HG03097 (cell line): ENCODE results near the gene SLC43A2.
"Not testable (repeated sequence)": the region's sequence is repeated elsewhere in the genome, so short reads cannot be mapped to it uniquely, and the experiment has no call there.

ENCODE experiments used
- ATAC-seq: cut with Tn5 transposase; IDR thresholded peaks from one replicate; pipeline ENCODE4 v1.9.1; 2021; ENCODE audit not compliant: unreplicated experiment, low FRiP score

SLC43A2 gene

DNA sequence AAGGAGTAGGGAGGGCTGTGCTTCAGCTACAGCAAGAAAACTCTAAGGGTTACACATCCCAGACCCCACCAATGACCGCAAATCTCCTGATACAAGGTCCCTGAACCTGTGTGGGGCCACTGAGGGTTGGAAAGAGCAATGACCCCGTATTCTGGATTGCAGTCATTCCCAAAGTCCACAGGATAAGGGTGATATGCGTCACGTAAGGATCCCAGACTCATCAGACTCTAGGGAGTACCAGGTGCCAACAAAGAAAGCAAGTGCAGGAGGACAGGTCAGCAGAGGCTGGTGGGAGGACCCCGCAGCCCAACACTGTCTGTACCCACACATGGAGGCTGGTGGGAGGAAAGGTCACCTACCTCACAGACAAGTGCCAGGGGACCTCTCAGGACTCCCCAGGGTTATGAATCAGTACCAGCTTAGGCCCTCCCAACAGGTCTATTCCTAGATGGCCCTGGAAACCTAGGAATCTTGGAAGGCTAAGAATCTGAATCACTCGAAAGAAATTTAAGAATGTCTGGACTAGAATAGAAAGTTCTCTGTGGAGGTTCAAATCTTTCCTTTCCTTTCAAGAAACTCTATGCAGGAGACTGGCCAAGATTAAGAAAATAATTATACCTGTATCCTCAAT, 82.2 kb downstream of the SLC43A2 start:
- no peak for ATAC-seq

DNA sequence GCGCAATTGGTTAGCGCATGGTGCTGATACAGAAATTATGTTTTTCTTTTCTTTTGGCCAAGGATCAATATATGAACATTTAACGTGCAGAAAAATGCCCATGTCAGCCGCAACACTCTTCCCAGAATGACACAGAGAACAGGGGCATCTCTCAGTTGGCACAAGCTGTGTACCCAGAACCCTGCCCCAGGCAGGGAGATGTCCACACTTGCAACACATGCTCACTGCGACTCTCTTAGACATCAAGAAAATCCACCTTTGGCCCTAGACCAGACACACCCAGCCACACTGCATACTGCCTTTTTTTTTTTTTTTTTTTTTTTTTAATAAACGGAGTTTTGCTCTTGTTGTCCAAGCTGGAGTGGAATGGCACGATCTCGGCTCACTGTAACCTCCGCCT, 83.0 kb downstream of the SLC43A2 start:
- ATAC-seq: no peak

DNA sequence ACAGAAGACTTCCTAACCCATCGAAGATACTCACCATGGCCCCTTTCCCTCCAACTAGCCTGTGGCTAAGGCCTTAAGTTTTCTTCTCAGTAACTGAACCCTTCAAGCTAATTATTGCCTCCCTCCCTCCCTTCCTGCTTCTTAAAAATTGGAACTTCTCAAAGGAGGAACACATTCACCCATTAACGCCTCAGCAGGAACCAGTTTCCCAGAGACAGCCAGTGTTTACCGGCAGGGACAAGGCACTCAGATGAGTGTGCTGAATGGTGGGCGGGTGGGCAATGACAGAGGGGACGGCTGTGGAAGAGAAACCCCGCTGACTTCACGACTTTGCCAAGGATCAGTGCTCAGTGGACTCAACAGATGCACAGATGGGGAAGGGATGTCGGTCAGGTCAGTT, 86.3 kb downstream of the SLC43A2 start:
- ATAC-seq: no peak

DNA sequence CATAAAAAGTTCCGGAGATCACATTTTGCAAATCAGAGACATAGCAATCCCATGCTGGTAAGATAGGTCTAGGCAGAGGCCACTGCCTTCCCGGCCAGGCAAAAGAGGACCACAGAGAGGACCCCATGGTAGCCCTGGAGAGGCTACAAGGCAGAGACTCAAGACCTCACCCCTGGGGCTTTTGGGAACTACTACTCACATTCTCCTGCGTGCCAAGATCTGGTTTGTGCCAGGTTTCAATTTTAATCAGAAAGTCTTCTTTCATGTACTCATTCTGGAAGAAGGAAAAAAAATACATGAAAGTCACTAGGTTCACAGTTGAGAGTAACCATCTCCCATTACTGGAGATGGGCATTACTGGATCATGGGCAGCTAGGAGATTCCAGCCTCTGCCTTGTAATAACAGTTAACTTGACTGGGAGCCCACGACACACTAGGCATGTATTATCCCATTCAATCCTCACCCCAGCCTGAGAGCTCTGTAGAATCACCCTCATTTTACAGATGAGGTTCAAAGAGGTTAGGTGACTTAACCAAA, 87.2 kb downstream of the SLC43A2 start:
- no peak for ATAC-seq

DNA sequence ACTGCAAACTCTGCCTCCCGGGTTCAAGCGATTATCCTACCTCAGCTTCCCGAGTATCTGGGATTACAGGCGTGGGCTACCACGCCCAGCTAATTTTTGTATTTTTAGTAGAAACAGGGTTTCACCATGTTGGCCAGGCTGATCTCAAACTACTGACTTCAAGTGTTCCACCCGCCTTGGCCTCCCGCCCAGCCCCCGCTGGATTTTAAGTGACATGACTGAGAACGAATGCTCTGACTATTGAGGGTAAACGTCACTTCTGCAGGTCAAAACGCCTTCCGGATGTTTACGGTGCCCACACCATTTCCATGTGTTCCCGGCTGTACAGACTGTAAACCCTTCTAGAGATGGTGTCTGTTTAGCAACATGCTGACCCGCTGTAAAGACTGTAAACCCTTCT, 88.8 kb downstream of the SLC43A2 start:
- ATAC-seq: no peak

DNA sequence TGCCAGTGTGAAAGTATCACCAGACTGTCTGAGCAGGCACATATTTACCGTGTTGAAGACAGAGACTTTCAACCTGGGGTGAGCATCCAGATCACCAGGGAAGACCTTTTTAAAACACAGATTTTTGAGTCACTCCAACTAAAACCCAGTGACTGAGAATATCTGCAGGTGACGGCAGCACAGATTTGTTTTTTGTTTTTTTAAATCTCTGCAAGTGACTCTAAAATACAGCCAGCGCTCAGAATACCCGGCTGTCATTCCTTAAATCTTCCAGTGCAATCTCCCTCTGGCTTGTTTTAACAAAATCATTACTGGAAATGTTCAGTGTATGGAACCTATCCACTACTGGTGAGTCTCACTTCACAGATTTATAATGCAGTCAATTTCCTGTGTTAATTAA, 92.9 kb downstream of the SLC43A2 start:
- no peak for ATAC-seq

DNA sequence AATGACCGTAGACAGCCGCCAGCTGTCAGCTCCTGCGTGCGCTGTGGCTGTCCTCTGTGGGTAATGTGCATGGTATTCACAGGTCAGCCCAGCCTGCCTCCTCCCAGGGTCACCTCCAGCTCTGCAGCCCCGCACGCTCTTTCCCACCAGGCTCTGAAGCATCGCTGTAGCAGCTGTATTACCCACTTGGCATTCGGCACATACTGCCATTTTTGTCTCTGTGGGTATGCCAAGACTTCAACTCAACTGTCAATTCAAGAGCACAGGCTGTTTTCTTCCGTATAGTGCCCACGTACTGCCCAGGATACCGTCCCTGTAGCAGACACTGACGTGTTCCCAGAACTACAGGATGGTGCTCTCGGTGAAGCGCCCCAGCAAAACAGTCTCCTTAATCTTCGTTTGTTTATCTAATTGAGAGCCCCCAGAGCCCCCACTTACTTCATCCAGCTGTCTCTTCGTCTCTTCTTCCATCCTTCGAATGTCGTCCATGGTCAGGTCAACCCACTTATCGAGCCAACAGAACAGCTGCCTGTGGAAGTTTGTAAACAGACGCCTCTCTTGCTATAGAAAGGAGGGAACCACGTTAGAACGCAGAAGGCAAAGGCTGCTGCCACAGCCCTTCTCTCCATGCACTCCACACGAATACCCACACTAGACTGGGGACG, 94.8 kb downstream of the SLC43A2 start:
- no peak for ATAC-seq

DNA sequence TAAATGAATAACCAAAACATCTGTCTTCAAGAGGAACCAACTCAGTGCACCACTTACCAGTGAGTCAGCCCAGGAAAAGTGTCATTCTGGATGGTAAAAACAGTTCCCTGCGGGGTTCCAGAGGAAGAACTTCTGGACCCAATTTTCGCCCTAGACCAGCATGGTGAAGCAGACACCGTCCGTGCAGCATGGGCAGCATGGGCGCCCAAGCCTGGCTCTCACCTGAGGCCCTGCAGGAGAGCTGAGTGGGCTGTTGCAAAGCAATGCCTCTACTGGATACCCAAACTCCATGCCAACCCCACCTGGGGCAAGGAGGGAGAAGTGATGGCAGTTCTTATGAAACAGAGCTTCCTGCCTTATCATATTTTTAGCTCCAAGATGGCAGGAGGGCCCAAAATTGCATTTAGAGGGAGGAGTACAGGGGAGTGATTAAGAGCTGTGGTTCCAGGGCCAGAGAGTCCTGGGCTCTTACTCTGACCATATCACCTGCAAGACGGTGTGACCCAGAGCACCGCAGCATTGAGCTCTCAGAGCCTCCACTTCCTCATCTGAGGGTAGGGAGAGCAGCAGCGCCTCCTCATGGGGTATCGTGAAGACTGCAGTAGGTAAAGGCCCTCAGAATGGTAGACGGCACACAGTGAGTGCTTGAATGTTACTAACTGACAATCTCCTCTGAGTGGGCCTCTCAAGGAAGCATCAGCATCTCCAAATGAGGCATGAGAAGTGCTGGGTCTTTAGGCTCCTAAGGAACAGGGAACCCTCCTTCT, 95.6 kb downstream of the SLC43A2 start:
- ATAC-seq: no peak

DNA sequence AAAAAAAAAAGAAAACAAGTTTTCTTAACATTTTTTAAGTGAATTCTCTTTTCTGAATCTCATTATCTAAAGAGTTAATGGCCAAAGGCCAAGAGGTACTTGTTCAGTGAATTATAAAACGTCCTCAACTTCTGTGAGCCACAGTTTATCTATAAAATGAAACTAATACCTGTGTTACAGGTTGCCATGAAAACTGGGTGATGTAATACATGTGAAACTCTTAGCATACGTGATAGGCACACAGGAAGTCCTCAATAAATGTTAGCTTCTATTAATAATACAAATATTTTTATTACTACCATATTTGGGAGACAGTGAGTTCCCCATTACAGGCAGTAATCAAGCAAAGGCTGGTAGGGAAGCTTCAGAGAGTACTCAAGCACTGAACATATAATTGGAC, 98.8 kb downstream of the SLC43A2 start:
- ATAC-seq: no peak

DNA sequence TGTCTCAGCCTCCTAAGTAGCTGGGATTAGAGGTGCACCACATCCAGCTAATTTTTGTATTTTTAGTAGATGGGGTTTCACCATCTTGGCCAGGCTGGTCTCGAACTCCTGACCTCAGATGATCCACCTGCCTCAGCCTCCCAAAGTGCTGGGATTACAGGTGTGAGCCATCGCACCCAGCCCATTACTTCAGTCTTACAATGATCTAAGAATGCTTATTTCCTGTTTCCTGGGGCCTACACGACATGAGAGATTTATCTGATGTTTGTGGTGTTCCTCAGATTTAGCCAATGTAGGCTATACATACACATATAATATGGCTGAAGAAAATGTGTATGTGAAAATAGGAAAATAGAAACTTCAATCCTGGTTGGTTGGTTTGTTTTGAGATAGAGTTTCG, 101.8 kb downstream of the SLC43A2 start:
- not testable (repeated sequence) for ATAC-seq

DNA sequence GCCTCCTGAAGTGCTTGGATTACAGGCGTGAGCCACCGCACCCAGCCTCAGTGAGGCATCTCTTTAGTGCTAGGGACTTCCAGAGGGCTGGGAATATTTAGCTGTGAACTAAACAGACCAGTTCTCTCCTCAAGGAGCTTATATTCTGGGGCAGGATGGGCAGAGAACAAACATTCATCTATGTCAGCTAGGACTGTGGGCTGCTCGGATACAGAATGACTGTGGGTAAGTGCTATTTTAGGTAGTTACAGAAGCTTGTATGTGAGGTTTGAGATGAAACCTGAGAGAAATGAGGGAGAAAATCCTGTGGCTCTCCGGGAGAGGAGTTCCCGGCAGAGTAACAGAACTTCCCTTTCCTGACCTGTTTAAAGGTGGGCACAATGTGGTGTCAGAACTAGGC, 106.0 kb downstream of the SLC43A2 start:
- ATAC-seq: no peak

DNA sequence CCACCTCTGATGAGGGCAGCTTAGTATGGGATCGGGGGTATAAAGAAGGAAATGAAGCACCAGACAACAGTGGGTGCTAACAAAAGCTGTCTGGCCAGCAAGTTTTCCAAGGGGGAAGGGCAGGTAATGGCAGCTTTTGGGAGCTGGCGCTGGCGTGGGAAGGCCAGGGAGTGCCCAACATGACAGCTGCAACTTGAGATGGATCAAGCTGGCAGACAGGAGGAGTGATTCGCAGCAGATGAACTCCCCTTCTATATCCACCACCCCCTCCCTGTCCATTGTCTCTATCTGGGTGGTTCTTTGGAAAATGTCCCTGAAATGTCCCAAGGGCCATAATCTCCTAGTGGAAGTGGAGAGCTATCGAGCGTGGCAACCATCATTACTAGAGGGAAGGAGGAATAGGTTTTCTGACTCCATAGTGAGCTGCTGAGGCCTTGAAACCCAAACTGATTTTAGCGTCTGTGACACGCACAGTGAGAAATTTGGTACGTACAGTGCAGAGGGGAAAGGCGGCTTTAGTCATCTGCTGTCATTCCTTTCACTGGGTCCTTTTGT, 107.5 kb downstream of the SLC43A2 start:
- no peak for ATAC-seq

DNA sequence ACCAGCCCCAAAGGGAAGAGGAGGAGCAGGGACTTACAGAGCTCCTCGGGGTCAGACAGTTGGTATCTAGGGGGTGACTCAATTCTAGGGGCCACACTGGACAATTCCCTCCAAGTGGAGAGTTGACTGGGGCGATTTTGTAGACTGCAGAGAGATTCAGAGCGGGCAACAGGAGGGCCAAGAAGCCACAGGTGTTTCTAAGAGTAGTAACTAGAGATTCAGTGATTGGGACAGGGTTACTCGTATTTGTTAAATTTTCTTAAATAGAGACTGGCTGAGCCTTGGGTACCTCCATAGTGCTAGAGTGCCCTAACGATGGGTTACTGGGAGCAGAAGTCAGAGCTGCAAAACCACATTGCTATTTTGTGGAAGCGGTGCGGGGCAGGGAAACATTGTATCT, 109.0 kb downstream of the SLC43A2 start:
- no peak for ATAC-seq
